Measurements from ENCODE around the gene ZNF69. TPM values are rescaled to one million over a fixed set of nuclear protein-coding genes. Genes with fewer than 3 reads are reported as not detected.
"Not testable (repeated sequence)": the region's sequence is repeated elsewhere in the genome, so short reads cannot be mapped to it uniquely, and the experiment has no call there.

The ZNF69 gene
- total and polyA plus RNA-seq, 12 donors = 5.5 to 138 (median 11.9) TPM

GRCh38 chr19:11882606-11883005 is 5.0 kb upstream of the ZNF69 start:
- 61 to 73% (median 71%) methylated on average over 2 of the region's 2 CpGs for WGBS, 4 donors
- Histone ChIP-seq H3K4me1 (replicated peaks in 1 of 2) (peaks cover 0 to 3% of the 10 kb centered on the region in 2 donors), H3K4me3 (no peak overlapping the region), H3K36me3 (replicated peaks in 1 of 2) (no peaks in the 10 kb centered on the region), H3K27me3 (no peaks in the 10 kb centered on the region), H3K9me3 (replicated peaks in 1 of 3) (no peaks in the 10 kb centered on the region), H3K27ac (no peak overlapping the region)
- TF ChIP-seq POLR2A (IDR thresholded peaks at IDR 0.05) (no peak), CTCF (IDR thresholded peaks at IDR 0.05) (no peak)
- intact Hi-C loops (cut with DNase I) = loop anchor here (5.0 to 10.0 kb wide), 2 partner anchors 102 to 110 kb away; no protein-coding TSS in a partner anchor
- DNase-seq = no peak

GRCh38 chr19:11887234-11887610 is 360 bp upstream of the ZNF69 start:
- Histone ChIP-seq H3K27ac (peak overlapping the region in 4 of 5 donors; percentile 80 to 92 (median 88)), H3K36me3 (replicated peaks in 1 of 2) (no peaks in the 10 kb centered on the region), H3K9me3 (replicated peaks in 1 of 3) (no peaks in the 10 kb centered on the region), H3K4me3 (peak overlapping the region in 3 of 4 donors; percentile 69 to 86 (median 69)), H3K4me1 (replicated peaks in 1 of 2) (peaks cover 3 to 9% of the 10 kb centered on the region in 2 donors), H3K27me3 (no peaks in the 10 kb centered on the region)
- TF ChIP-seq CTCF (IDR thresholded peaks at IDR 0.05) = no peak
- TF ChIP-seq POLR2A (IDR thresholded peaks at IDR 0.05) = no peak
- intact Hi-C loops (cut with DNase I) = loop anchor here (5.0 to 10.0 kb wide), 2 partner anchors 98 to 255 kb away; partner anchors contain the start of gene ZNF20 (in 1 of the 2)
- DNase-seq = peak in 2 of 7 donors; percentile 11 to 21
- WGBS, 4 donors = 17 to 44% (median 29%) methylated on average over 2 to 7 of the region's 7 CpGs

GRCh38 chr19:11889901-11890300 is 2.3 kb downstream of the ZNF69 start:
- 77 to 85% (median 85%) methylated on average over 4 to 6 of the region's 6 CpGs for WGBS, 4 donors
- intact Hi-C loops (cut with DNase I) = loop anchor here (5.0 to 10.0 kb wide), 2 partner anchors 95 to 252 kb away; partner anchors contain the start of gene ZNF20 (in 1 of the 2)
- not testable (repeated sequence) for H3K27ac ChIP-seq; DNase-seq; H3K9me3 ChIP-seq (replicated peaks in 1 of 3); H3K36me3 ChIP-seq (replicated peaks in 1 of 2); H3K27me3 ChIP-seq; H3K4me1 ChIP-seq (replicated peaks in 1 of 2); H3K4me3 ChIP-seq

GRCh38 chr19:11890634-11891033 is 3.1 kb downstream of the ZNF69 start:
- peaks cover 3 to 9% of the 10 kb centered on the region in 2 donors for H3K4me1 ChIP-seq (replicated peaks in 1 of 2)
- intact Hi-C loops (cut with DNase I) = no loop called here
- H3K27me3 ChIP-seq = no peaks in the 10 kb centered on the region
- H3K36me3 ChIP-seq (replicated peaks in 1 of 2) = no peaks in the 10 kb centered on the region
- WGBS, 4 donors = 90 to 97% (median 96%) methylated on average over 5 of the region's 5 CpGs
- no peak for DNase-seq
- H3K4me3 ChIP-seq = no peak overlapping the region
- H3K27ac ChIP-seq = no peak overlapping the region
- TF ChIP-seq CTCF (IDR thresholded peaks at IDR 0.05) (no peak), POLR2A (IDR thresholded peaks at IDR 0.05) (no peak)
- no peaks in the 10 kb centered on the region for H3K9me3 ChIP-seq (replicated peaks in 1 of 3)

GRCh38 chr19:11894851-11895250 is 7.3 kb downstream of the ZNF69 start:
- H3K27ac ChIP-seq = no peak overlapping the region
- no peaks in the 10 kb centered on the region for H3K27me3 ChIP-seq
- peaks cover 0 to 4% (median 0%) of the 10 kb centered on the region in 3 donors for H3K9me3 ChIP-seq (replicated peaks in 1 of 3)
- no peak for DNase-seq
- no peak overlapping the region for H3K4me3 ChIP-seq
- no peaks in the 10 kb centered on the region for H3K4me1 ChIP-seq (replicated peaks in 1 of 2)
- WGBS, 4 donors = 95 to 99% (median 98%) methylated on average over 6 of the region's 6 CpGs
- H3K36me3 ChIP-seq (replicated peaks in 1 of 2) = no peaks in the 10 kb centered on the region
- intact Hi-C loops (cut with DNase I) = no loop called here
- TF ChIP-seq CTCF (IDR thresholded peaks at IDR 0.05) (no peak), POLR2A (IDR thresholded peaks at IDR 0.05) (no peak)
